Kidney epithelial cell (primary cell): ENCODE measurements around the gene NUDCD2. TPM values are rescaled to one million over a fixed set of nuclear protein-coding genes. Genes with fewer than 3 reads are reported as not detected.

ENCODE experiments used
- DNase-seq: peaks from one replicate; pipeline ENCODE4 v3.0.0-alpha.2; 2010; ENCODE audit warnings: low read depth
- H3K27me3 ChIP-seq: 2 replicates; pipeline ENCODE4 v1.6.0; 2011; ENCODE audit warnings: low read length; ENCODE audit not compliant: control insufficient read depth, insufficient read depth
- H3K36me3 ChIP-seq: 2 replicates; pipeline ENCODE4 v1.5.1; 2011; ENCODE audit warnings: low read length; ENCODE audit not compliant: control insufficient read depth, insufficient read depth
- H3K4me3 ChIP-seq: 2 replicates; pipeline ENCODE4 v1.5.1; 2011; ENCODE audit warnings: low read depth, mild to moderate bottlenecking, control low read depth, low read length
- CTCF ChIP-seq: IDR thresholded peaks from 2 replicates; pipeline ENCODE4 v1.5.1; 2011; ENCODE audit warnings: mild to moderate bottlenecking, moderate library complexity, low read length, control low read depth, inconsistent platforms; ENCODE audit not compliant: insufficient read depth, poor library complexity, severe bottlenecking
- total RNA-seq: library from RNA; depleted of rRNA; stranded (reverse); fragments of >200 nt; gene quantifications from 2 replicates; pipeline ENCODE4 v1.2.3, GENCODE V29; 2015

Gene NUDCD2
- total RNA-seq, 1 donor from 2014 or later = 5.4 TPM

GRCh38 chr5:163478126-163478981 lies 18.5 kb upstream of the NUDCD2 start:
- no peaks in the 10 kb centered on the region for H3K36me3 ChIP-seq
- no peak for DNase-seq
- no peak overlapping the region for H3K4me3 ChIP-seq
- no peaks in the 10 kb centered on the region for H3K27me3 ChIP-seq
- TF ChIP-seq CTCF = no peak

- H3K4me3 ChIP-seq = no peak overlapping the region
- H3K36me3 ChIP-seq = no peaks in the 10 kb centered on the region
- no peak for DNase-seq
- H3K27me3 ChIP-seq = no peaks in the 10 kb centered on the region
- no peak for TF ChIP-seq CTCF
Observed at GRCh38 chr5:163475411-163475810, 15.5 kb upstream of the NUDCD2 start.

- no peak for DNase-seq
- H3K36me3 ChIP-seq = no peaks in the 10 kb centered on the region
- no peaks in the 10 kb centered on the region for H3K27me3 ChIP-seq
- no peak overlapping the region for H3K4me3 ChIP-seq
- TF ChIP-seq CTCF = peak; percentile 20
Observed at GRCh38 chr5:163473635-163474243, 13.8 kb upstream of the NUDCD2 start.

- Histone ChIP-seq H3K36me3 (no peaks in the 10 kb centered on the region), H3K27me3 (no peaks in the 10 kb centered on the region), H3K4me3 (no peak overlapping the region)
- DNase-seq = no peak
- TF ChIP-seq CTCF = no peak
Observed at GRCh38 chr5:163467682-163468081, 7.8 kb upstream of the NUDCD2 start.

- H3K36me3 ChIP-seq = no peaks in the 10 kb centered on the region
- no peaks in the 10 kb centered on the region for H3K27me3 ChIP-seq
- TF ChIP-seq CTCF = no peak
- no peak for DNase-seq
- no peak overlapping the region for H3K4me3 ChIP-seq
Observed at GRCh38 chr5:163463063-163463435, 3.1 kb upstream of the NUDCD2 start.
